SK-N-SH treated with all-trans-retinoic acid at 6 μM for 48 hours (cell line): ENCODE results near the gene ABCC11.

ENCODE experiments used
- CSRNP3 ChIP-seq: fragments of 250-450 bp; sonication (Bioruptor Pico); IDR thresholded peaks from 2 replicates; pipeline ENCODE4 v1.5.1; 2021; ENCODE audit warnings: mild to moderate bottlenecking, moderate library complexity
- POU6F1 ChIP-seq: fragments of 250-450 bp; sonication (Bioruptor Pico); IDR thresholded peaks from 2 replicates; pipeline ENCODE4 v1.8.0; 2021; ENCODE audit warnings: low read depth, mild to moderate bottlenecking, moderate library complexity, borderline replicate concordance
- PPARA ChIP-seq: fragments of 250-450 bp; sonication (Bioruptor Pico); IDR thresholded peaks from 2 replicates; pipeline ENCODE4 v1.5.0; 2020; ENCODE audit warnings: mild to moderate bottlenecking, borderline replicate concordance
- RARB ChIP-seq: fragments of 250-450 bp; sonication (Bioruptor Pico); IDR thresholded peaks from 2 replicates; pipeline ENCODE4 v1.8.0; 2021; ENCODE audit warnings: mild to moderate bottlenecking, moderate library complexity
- ZFP30 ChIP-seq: fragments of 450-650 bp; formaldehyde crosslinking; IDR thresholded peaks from 2 replicates; pipeline ENCODE4 v1.5.0; 2022; ENCODE audit warnings: mild to moderate bottlenecking, moderate library complexity
- ZNF565 ChIP-seq: fragments of 450-650 bp; formaldehyde crosslinking; conservative IDR thresholded peaks from 2 replicates; pipeline ENCODE4 v1.5.0; 2020; ENCODE audit warnings: low read depth, mild to moderate bottlenecking, moderate library complexity
- ZNF8 ChIP-seq: fragments of 450-650 bp; formaldehyde crosslinking; IDR thresholded peaks from 2 replicates; pipeline ENCODE4 v1.5.0; 2020; ENCODE audit warnings: mild to moderate bottlenecking, moderate library complexity

DNA sequence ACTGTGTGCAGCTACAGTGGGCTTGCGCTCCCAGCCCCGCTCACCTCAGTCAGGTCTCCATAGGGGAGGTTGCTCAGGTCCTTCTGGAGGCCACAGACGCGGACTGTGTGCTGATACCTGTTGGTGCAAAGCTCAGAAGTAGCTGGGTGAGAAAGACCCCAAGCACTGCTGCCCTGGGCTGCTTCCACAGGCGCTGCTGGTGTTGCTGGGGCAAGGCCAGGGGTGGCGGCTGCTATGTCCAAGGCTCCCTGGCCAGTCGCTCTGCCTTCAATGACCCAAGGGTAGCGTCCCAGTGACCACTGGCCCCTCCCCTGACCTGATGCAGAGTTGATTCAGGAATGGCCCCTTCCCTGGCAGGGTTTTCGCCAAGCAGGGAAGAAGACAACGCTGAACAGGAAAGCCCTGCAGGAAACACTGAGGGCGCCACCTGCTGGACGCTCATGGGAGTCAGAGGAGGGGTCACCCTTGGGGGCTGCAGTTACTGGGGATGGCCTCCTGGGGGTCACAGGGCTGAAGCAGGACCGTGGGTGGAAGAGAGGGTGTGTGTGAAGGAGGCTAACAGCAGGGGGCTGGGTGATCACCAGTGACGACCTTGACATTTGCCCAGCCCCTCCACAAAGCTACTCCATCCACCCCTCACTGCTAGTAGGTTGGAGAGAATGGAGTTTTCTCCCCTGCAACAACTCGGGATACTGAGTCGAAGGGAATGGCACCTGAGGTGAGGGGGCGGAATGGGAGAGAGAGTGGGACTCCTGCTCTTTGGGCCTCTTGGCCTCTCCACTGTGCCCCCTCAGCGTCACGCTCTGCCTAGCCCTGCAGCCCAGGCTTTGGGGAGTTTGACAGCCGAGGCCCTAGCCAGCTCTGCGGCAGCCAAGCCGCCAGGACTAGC, 129.9 kb downstream of the ABCC11 start:
- no peak for TF ChIP-seq POU6F1 (CRISPR knock-in tag)
- no peak for TF ChIP-seq PPARA (CRISPR knock-in tag)
- no peak for TF ChIP-seq CSRNP3 (CRISPR knock-in tag)
- no peak for TF ChIP-seq ZFP30
- no peak for TF ChIP-seq RARB (CRISPR knock-in tag)
- no peak for TF ChIP-seq ZNF8 (CRISPR knock-in tag)
- no peak for TF ChIP-seq ZNF565 (CRISPR knock-in tag)
